ENCODE measurements around the gene ARL15.

The ARL15 gene

GRCh38 chr5:54212331-54212730 is 98.0 kb downstream of the ARL15 start:
- Histone ChIP-seq H3K36me3 (ENCODE audit: insufficient read depth, low read length) (no peaks in the 10 kb centered on the region), H2AFZ (ENCODE audit: low read length) (no peak overlapping the region), H3K9me3 (ENCODE audit: insufficient read depth, low read depth, low read length) (no peaks in the 10 kb centered on the region), H3K4me1 (ENCODE audit: insufficient read depth, low read length, poor library complexity, severe bottlenecking) (peaks cover 13% of the 10 kb centered on the region), H3K27me3 (ENCODE audit: insufficient read depth, low read length, poor library complexity, severe bottlenecking) (no peaks in the 10 kb centered on the region), H3K79me2 (ENCODE audit: insufficient read depth, low read length) (peaks cover 8% of the 10 kb centered on the region; the same call in 1 of the 2 replicates), H3K9me2 (replicated peaks; ENCODE audit: low read depth, low read length) (no peaks in the 10 kb centered on the region), H3K9ac (ENCODE audit: low read depth, low read length, poor library complexity, severe bottlenecking) (no peak overlapping the region), H3F3A (ENCODE audit: low read depth) (no peaks in the 10 kb centered on the region), H3K4me3 (ENCODE audit: low read length, poor library complexity, severe bottlenecking) (no peak overlapping the region), H4K20me1 (ENCODE audit: insufficient read depth, low read length, poor library complexity, severe bottlenecking) (no peaks in the 10 kb centered on the region), H3K4me2 (ENCODE audit: low read depth, low read length, poor library complexity, severe bottlenecking) (no peak overlapping the region)
- TF ChIP-seq CTCF (conservative IDR thresholded peaks at IDR 0.05; ENCODE audit: low read length) (no peak), EZH2phosphoT487 (IDR thresholded peaks at IDR 0.05; ENCODE audit: borderline replicate concordance) (no peak)

- H3K4me2 ChIP-seq (ENCODE audit: low read depth, low read length, poor library complexity, severe bottlenecking) = no peak overlapping the region
- no peaks in the 10 kb centered on the region for H3K9me3 ChIP-seq (ENCODE audit: insufficient read depth, low read depth, low read length)
- H3K36me3 ChIP-seq (ENCODE audit: insufficient read depth, low read length) = no peaks in the 10 kb centered on the region
- peaks cover 13% of the 10 kb centered on the region for H3K4me1 ChIP-seq (ENCODE audit: insufficient read depth, low read length, poor library complexity, severe bottlenecking)
- H3K79me2 ChIP-seq (ENCODE audit: insufficient read depth, low read length) = peaks cover 8% of the 10 kb centered on the region; the same call in 1 of the 2 replicates
- no peaks in the 10 kb centered on the region for H3K9me2 ChIP-seq (replicated peaks; ENCODE audit: low read depth, low read length)
- no peak overlapping the region for H2AFZ ChIP-seq (ENCODE audit: low read length)
- H4K20me1 ChIP-seq (ENCODE audit: insufficient read depth, low read length, poor library complexity, severe bottlenecking) = no peaks in the 10 kb centered on the region
- no peak overlapping the region for H3K4me3 ChIP-seq (ENCODE audit: low read length, poor library complexity, severe bottlenecking)
- no peaks in the 10 kb centered on the region for H3K27me3 ChIP-seq (ENCODE audit: insufficient read depth, low read length, poor library complexity, severe bottlenecking)
- no peak for TF ChIP-seq CTCF (conservative IDR thresholded peaks at IDR 0.05; ENCODE audit: low read length)
- TF ChIP-seq EZH2phosphoT487 (IDR thresholded peaks at IDR 0.05; ENCODE audit: borderline replicate concordance) = no peak
- no peak overlapping the region for H3K9ac ChIP-seq (ENCODE audit: low read depth, low read length, poor library complexity, severe bottlenecking)
- H3F3A ChIP-seq (ENCODE audit: low read depth) = no peaks in the 10 kb centered on the region
Observed at GRCh38 chr5:54211912-54212311, 98.5 kb downstream of the ARL15 start.

GRCh38 chr5:54207566-54207965 is 102.8 kb downstream of the ARL15 start:
- Histone ChIP-seq H3K4me3 (ENCODE audit: low read length, poor library complexity, severe bottlenecking) (no peak overlapping the region), H3K79me2 (ENCODE audit: insufficient read depth, low read length) (peaks cover 5% of the 10 kb centered on the region), H2AFZ (ENCODE audit: low read length) (no peak overlapping the region), H3F3A (ENCODE audit: low read depth) (no peaks in the 10 kb centered on the region), H3K9me2 (replicated peaks; ENCODE audit: low read depth, low read length) (no peaks in the 10 kb centered on the region), H3K4me2 (ENCODE audit: low read depth, low read length, poor library complexity, severe bottlenecking) (no peak overlapping the region), H3K4me1 (ENCODE audit: insufficient read depth, low read length, poor library complexity, severe bottlenecking) (peaks cover 5% of the 10 kb centered on the region), H4K20me1 (ENCODE audit: insufficient read depth, low read length, poor library complexity, severe bottlenecking) (no peaks in the 10 kb centered on the region), H3K9me3 (ENCODE audit: insufficient read depth, low read depth, low read length) (no peaks in the 10 kb centered on the region), H3K27me3 (ENCODE audit: insufficient read depth, low read length, poor library complexity, severe bottlenecking) (no peaks in the 10 kb centered on the region), H3K36me3 (ENCODE audit: insufficient read depth, low read length) (no peaks in the 10 kb centered on the region), H3K9ac (ENCODE audit: low read depth, low read length, poor library complexity, severe bottlenecking) (no peak overlapping the region)
- TF ChIP-seq CTCF (conservative IDR thresholded peaks at IDR 0.05; ENCODE audit: low read length) = no peak
- TF ChIP-seq EZH2phosphoT487 (IDR thresholded peaks at IDR 0.05; ENCODE audit: borderline replicate concordance) = no peak

All from Loucy (cell line).